Umbilical cord (tissue), 2 donors: ENCODE results near the gene C19orf67. TPM values are rescaled to one million over a fixed set of nuclear protein-coding genes. Genes with fewer than 3 reads are reported as not detected.

Experiments
- DNase-seq: peaks from one replicate; pipeline ENCODE4 v3.0.0-alpha.2; 2015; ENCODE audit warnings: low spot score
- total RNA-seq: library from RNA; depleted of rRNA; stranded (reverse); fragments of >200 nt; gene quantifications from one replicate; pipeline ENCODE4 v1.2.3, GENCODE V29; 2014; ENCODE audit warnings: low replicate concordance; ENCODE audit not compliant: insufficient read depth

Gene C19orf67
- total RNA-seq, 1 donor from 2014 or later: not detected

DNA sequence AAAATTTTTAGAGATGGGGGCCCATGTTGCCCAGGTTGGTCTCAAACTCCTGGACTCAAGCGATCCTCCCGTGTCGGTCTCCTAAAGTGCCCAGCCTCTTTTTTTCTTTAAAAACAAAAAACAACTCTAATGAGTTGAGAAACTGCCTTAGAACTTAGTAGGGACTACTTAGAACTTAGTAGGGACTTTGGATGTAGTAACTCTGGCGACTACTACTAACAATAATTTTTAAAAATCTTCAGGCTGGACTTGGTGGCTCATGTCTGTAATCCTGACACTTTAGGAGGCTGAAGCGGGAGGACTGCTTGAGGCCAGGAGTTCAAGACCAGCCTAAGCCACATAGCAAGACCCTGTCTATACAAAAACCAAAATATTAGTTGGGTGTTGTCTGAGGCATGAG lies 515 bp upstream of the C19orf67 start:
- no peak for DNase-seq

- DNase-seq: no peak
Measured at GRCh38 chr19:14082675-14082960, 3.0 kb downstream of the C19orf67 start.

DNA sequence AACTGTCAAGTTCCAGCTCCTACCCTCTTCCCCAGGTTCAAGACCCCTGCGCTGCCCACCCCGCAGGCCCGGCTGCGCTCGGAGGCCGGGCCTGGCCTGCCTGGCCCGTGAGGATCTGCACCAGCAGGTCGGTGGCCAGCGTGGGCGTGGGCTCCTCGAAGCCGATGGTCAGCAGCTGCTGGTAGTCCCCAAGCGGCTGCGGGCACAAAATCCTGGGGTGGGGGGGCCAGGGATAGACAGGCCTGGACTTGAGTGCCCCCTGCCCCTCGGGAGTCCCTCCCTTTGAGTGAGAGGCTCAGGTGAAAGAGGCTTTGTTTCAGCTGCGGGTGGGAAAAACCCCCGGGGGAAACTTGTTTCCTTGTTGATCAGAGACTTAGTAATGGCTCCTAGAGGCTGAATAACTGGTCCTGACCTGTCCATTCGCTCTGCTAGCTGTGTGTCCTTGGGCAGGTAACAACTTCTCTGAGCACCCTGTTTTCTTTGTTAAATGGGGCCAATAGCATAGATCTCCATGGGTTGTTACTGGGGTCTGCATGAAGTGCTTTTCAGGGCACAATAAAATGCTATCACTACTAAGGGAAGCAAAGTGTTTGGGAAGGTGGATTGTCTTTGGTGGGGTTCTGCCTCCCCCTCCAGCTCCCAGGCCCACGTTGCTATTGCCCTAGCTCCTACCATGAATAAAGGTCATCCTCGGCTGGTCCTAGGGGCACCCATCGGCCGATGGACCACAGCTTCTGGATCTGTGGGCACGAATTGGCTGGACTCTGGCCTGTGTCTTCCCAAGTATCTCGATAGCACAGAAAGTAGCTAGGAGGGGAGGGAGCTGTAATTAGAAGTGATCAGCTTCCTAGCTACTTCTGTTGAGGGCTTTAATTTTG lies 3.5 kb downstream of the C19orf67 start:
- DNase-seq: no peak

GRCh38 chr19:14080887-14081796 lies 4.4 kb downstream of the C19orf67 start:
- DNase-seq: peak; percentile 100

GRCh38 chr19:14078411-14078810 lies 7.2 kb downstream of the C19orf67 start:
- no peak for DNase-seq

- peak; percentile 22 for DNase-seq
Measured at GRCh38 chr19:14073925-14074838, 11.4 kb downstream of the C19orf67 start.

DNA sequence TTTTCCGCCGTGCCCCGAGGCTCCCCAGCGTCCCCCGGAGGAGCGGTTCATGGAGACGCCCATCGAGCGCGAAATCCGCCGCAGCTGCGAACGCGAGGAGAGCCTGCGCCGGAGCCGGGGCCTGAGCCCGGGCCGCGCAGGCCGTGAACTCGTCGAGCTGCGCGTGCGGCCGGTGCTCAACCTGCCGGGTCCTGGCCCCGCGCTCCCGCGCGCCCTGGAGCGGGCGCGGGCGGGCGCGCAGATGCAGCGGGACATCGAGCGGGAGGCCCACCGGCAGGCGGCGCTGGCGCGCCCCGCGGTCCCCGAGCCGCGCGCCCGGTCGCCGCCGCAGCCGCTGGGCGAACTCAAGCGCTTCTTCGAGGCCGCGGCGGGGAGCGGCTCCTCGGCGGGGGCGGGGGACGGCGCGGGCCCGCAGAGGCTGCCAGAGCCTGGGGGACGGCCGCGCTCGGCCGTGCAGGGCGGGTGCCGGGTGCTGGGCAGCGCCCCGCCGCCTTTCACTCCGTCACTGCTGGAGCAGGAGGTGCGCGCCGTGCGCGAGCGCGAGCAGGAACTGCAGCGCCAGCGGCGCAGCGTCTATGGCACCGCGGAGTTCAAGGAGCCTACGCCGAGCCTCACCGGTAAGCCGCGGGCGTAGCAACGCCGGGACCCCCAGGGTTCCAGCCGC lies 12.2 kb downstream of the C19orf67 start:
- DNase-seq: peak; percentile 78

- DNase-seq: peak; percentile 23
Measured at GRCh38 chr19:14072535-14073260, 12.9 kb downstream of the C19orf67 start, which contains the start of gene MISP3. TSS of gene MISP3 (plus strand) at chr19:14072786. CDS start at chr19:14073310, 524 bp downstream.

GRCh38 chr19:14070268-14071050 lies 15.1 kb downstream of the C19orf67 start:
- DNase-seq: no peak

DNA sequence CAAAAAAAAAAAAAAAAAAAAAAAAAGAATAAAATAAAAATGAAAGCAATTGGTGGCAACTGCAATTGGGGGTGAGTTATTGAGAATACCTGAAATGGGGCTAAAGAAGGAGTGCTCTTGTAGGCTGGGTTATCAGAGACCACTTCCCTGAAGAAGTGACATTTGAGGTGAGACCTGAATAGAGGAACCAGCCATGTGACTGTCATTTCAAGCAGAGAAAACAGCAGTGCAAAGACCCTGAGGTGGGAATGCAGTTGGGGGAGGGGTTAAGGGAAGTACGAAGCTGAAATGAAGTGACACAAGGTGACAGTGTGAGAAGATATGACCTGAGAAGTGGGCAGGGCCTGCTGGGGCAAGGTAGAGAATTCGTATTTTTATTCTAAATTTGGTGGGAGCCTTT lies 19.4 kb downstream of the C19orf67 start:
- no peak for DNase-seq

DNA sequence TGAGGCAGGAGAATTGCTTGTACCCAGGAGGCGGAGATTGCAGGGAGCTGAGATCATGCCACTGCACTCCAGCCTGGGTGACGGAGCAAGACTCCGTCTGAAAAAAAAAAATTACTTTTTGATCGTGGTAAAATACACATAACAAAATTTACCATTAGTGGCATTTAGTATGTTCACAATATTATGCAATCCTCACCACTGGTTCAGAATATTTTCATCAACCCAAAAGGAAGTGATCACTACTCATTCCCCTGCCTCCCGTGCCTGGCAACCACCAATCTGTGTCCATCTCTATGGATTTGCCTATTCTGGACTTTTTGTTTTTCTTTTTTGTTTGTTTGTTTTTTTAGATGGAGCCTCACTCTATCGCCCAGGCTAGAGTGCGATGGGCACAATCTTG lies 22.5 kb downstream of the C19orf67 start:
- no peak for DNase-seq

- no peak for DNase-seq
Measured at GRCh38 chr19:14062558-14062855, 23.1 kb downstream of the C19orf67 start.

DNA sequence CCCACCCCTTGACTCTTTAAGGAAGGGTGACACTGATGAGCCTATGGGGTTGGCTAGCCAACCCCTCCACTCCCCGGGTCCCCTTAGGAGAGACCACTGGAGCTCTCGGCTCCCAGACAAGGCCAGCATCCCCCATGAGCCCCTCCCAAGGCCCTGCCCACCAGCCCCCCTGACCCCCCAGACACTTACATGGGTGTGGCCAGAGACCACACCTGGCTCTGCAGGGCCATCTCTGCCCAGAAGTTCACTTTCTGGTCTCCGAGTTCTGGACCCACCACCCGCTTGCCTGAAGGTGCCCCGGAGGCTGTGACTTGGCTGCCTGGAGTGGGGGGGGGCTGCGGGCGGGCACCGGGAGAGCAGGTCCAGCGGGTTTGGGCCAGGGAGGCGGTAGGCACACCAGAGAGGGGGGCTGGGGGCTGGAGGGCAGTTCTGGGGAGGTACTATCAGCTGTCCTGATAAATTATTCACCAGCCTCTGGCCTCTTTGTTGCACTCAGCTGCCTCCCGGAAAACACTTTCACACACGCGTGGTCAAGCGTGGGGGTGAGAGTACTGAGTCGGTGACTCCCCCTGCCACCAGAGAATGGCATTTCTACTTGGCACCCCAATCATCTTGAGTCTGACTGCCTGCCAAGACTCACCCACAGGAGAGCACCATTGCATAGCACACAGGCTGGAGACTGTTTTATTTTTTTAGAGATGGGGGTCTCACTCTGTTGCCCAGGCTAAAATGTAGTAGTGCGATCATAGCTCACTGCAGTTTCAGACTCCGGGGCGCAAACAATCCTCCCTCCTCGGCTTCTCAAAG lies 23.6 kb downstream of the C19orf67 start, which contains the start of gene PALM3:
Gene PALM3, minus strand, starts transcription at position 326 of the 807 bp plus-strand sequence. Its CDS starts 96 bp downstream, at position 230.
- DNase-seq: no peak

DNA sequence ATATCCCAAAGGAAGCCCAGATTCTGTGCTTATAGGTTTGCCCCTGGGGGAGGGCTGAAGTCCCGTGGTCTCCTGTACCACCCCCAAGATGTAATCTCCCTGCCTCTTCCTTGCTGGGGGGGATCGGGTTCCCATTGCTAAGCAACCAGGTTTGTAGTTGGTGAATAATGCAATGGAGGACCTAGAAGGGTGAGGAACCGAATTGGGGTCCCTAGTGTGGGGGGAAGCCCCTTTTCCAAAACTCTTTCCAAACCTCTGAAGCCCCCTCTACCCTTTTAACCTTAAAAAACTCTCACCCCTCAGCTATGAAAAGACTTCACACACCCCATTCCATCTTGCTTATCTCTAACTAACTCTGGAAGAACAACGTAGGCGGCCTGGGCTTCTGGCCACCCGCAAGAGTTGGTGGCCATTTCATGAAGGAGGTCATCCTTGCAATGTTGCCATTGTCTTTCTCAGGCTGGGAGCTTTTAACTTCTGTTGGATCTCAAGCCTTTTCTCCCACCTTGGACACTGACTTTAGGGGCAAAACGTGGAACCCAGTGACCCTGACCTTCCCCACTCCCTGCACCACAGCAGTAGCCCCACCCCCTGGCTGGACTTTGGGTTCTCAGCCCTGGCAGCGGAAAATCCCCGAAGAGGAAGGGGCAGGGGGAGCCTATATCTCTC lies 24.4 kb downstream of the C19orf67 start:
- DNase-seq: no peak

DNA sequence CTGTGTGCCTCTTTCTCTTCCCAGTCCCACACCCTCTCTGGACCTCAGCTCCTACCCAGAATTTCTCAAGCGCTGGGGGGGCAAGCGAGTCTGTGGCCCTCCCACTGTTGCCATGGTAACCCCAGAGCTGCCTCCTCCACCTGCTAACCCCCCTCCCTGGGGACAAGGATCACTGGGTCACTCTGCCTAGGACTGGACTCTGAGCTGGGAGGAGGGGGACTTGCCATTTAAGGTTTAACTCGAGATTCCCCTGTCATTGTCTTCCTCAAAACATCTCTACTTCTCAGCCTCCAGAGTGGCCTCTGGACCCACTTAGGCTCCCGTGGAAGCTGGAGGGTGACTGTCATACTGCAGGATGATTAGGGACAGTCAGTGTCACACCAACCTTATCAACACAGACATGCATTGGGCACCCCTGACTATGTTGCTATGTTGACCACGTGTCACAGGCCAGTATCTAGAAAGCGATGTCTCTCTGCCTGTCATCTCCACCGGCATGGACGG lies 25.9 kb downstream of the C19orf67 start:
- no peak for DNase-seq

- no peak for DNase-seq
Measured at GRCh38 chr19:14059093-14059480, 26.5 kb downstream of the C19orf67 start.

- DNase-seq: no peak
Measured at GRCh38 chr19:14058182-14059092, 27.1 kb downstream of the C19orf67 start.
